GM19397 (cell line): ENCODE measurements around the gene SLC29A3.
"Not testable (repeated sequence)": the region's sequence is repeated elsewhere in the genome, so short reads cannot be mapped to it uniquely, and the experiment has no call there.

ENCODE experiments used
- ATAC-seq: cut with Tn5 transposase; IDR thresholded peaks from one replicate; pipeline ENCODE4 v1.9.1; 2021; ENCODE audit warnings: mild to moderate bottlenecking, moderate library complexity; ENCODE audit not compliant: unreplicated experiment

SLC29A3 gene

GRCh38 chr10:71319042-71319799 is at the start of gene SLC29A3:
Gene SLC29A3 (plus strand): TSS chr10:71319259. CDS start chr10:71319310, 51 bp downstream.
- ATAC-seq, result peak; percentile 74

- no peak for ATAC-seq
Observed at GRCh38 chr10:71269301-71270288, 49.5 kb upstream of the SLC29A3 start.

GRCh38 chr10:71270301-71271220 is 48.5 kb upstream of the SLC29A3 start:
- no peak for ATAC-seq

DNA sequence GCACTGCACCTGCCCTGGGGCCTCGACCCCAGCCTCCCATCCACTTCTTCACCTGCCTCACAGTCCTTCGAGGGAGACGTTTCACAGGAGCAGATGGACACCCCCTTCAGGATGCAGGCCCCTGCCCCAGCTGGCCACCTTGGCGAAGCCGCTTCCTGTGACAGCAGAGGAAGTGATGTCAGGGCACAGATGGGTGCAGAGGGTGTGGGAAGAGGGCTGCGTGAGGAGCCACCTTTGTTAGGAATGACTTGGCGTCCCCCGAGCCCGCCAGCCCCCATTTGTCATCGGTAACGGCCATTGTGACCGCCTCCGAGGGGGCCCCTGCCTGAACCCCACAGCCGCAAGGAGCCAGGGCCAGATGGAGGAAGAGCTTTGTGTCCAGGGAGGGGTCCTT is 47.4 kb upstream of the SLC29A3 start:
- no peak for ATAC-seq

DNA sequence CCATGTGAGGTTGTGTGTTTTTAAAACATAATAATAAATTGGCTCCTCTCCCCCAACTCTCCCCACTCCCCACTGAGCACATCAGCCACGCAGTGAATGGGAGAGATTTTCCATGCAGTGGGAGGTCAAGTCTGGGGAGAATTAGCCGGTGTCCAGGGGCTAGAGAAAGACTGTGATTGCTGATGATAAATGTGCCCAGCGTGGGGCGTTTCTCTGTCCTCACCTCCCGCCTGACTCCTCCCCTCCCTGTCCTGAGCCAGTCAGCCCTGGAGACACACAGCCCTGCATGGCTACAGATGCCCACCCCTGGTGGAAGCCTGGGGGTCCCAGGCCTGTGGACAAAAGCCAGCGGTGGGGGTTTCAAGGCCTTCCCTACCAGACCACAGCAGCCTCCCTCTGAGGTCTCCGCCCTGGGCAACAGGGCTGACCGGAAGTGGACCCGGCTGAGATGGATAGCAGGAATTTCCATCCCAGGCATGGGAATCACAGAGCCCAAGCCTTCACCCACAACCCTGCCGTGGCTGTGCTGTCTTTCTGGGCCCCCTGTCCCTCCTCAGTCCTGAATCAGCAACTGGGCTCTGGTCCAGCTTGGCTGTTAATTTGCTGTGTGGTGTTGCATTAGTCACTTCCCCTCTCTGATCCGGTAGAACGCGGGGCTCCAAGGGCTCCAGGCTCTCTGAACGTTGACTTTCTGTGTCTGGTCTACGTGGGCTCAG is 46.8 kb upstream of the SLC29A3 start:
- no peak for ATAC-seq

DNA sequence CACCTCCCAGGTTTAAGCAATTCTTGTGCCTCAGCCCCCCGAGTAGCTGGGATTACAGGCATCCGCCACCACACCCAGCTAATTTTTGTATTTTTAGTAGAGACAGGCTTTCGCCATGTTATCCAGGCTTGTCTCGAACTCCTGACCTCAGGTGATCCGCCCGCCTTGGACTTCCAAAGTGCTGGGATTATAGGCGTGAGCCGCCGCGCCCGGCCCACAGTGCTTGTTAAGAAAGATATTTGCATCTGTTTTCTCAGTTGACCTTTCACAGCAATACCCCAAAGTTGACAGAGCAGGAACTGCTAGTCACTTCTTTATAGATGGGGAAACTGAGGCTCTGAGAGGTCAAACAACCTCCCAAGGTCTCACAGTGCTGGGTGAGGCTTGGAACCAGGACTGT is 46.1 kb upstream of the SLC29A3 start:
- ATAC-seq, result not testable (repeated sequence)

DNA sequence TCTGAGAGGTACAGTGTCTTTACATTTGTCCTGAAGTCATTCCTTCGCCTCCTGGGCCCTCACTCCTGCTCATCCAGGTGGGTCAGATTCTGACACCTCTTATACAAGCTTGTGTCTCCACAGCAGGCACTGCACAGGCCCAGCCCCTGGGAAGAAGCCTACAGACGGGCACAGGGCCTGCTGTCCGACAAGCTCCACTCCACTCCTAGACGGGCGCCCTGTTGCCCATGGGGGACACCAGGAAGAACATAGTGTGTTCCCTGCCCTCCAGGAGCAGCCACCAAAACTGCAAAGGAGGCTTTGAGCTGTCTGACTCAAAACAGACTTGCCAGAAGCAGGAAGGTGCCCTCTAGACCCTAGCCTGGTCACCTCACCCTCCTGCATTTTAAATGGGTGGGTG is 45.6 kb upstream of the SLC29A3 start:
- no peak for ATAC-seq

DNA sequence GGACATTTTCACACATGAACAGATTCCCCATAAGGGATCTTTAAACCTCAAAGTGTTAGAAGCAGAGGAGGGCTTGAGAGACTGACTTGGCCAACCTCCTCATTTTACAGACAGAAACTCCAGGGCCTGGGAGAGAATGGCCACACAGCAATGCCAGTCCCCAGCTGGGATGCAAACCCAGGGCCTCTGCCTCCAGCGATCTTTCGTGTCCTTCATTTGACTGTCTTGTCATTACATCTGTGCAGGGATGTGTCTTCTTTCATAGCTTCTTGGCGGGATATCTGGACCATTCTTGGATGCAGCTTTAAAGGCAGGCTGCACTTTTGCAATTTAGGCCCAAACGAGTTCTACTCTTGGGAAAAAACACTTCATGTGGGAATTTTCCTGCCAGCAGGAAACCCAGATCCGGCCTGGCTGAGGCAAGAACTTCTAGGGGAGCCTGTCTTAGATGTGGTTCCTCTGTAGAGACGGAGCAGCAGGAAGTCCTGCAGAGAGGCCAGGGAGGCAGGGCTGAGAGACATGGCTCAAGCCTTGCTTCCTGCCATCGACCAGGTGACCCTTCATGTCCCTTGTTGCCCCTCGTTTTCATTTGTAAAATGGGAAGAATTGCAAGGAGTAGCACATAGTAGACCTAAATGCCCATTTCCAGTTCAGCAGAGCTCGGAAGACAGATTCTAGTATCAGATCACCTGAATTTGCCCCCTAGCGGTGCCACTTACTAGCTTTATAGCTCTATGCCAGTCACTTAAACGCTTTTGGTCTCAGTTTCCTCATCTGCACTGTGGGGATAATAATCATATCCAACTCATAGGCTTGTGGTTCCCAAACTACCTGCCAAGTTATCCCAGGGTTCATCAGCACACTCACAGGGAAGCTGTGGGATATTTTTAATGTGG is 43.9 kb upstream of the SLC29A3 start:
- ATAC-seq, result no peak

DNA sequence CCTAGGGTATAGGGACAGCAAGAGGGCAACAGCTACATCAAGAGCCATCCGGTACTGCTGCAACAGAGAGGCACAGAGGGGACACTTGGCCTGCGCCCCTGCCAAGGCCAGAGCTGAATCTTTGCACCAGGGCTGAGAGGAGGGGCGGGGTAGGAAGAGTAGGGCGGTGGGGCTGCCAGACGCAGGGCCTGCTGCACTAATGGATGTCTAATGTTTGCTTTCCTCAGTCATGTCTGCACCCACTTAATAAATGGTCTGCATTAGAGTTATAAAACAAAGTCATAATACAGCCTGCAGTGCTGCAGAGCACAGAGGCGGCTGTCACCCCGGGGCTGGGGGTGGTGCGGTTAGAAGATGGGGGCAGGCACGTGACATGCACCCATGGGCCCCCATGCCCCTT is 42.2 kb upstream of the SLC29A3 start:
- no peak for ATAC-seq

GRCh38 chr10:71277914-71278665 is 41.0 kb upstream of the SLC29A3 start:
- no peak for ATAC-seq

- ATAC-seq, result no peak
Observed at GRCh38 chr10:71278691-71279588, 40.1 kb upstream of the SLC29A3 start.

GRCh38 chr10:71279590-71280170 is 39.4 kb upstream of the SLC29A3 start:
- no peak for ATAC-seq

GRCh38 chr10:71280216-71280615 is 38.8 kb upstream of the SLC29A3 start:
- ATAC-seq, result no peak

DNA sequence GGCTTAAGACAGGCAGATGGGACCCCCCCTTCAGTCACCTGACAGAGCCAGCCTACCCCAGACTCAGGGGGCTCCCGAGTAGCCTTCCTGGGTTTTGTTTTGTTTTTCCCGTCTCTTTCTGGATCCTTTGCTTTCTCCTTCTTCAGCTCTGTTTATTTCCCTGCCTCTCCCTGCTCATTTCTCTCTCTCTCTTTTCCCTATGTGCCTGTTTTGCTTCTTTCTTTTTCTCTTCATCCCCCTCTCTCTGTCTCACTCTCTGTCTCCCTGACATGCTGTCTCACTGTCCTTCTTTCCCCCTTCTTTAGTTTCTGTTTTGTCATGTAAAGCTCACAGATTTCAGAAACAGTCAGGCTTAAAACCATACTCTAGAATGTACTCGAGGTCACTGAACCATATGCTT is 38.2 kb upstream of the SLC29A3 start:
- no peak for ATAC-seq

DNA sequence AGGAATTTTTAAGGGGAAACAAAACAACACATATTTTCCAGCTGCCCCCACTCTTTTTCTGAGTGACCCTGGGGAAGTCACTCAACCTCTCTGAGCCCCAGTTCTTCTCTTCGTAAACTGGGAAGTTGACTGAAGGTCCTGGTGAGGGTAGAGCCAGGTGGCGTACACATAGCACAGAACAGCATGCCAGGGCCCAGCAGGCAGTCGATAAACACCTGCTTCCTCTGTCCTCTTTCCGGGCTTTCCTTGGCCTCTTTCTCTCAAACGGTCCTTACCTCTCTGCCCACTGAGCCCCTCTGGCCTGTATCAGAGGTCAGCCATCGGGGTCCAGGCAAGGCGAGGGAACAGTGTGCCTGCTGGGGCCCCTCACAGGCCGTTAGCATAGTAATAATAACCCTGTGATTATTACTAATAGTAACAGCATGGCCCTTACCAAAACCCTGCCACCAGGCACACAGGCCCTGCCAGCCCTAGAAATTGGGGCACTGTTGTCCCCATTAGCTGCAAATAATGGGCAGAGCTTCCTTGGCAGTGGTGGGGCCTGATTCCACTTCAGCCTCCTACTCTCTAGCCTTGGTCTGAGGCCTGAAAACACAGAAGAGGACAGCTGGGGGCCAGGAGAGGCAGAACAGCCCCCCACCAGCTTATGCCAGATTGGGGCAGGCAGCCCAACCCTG is 37.3 kb upstream of the SLC29A3 start:
- no peak for ATAC-seq

- no peak for ATAC-seq
Observed at GRCh38 chr10:71282323-71282680, 36.8 kb upstream of the SLC29A3 start.

DNA sequence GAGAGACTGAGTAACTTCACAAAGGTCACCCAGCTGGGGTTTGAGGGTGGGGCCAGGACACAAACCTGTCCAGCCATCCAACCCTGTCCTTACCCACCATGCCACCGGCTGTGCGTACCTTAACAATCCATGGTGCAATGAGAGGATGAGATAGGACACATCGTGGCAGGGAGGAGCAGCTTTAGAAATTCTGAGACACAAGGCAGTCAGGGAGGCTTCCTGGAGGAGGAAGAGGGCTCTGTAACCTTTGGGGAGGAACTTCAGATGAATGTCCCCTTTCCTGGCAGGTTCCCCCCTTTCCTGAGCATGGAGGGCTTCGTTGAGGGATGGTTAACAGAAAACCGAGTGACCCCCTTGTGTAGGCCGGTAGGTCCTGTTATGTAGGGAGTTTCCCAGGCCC is 35.6 kb upstream of the SLC29A3 start:
- ATAC-seq, result no peak
